GM19452 (cell line): ENCODE data around the gene ADCY4.
"Not testable (repeated sequence)": the region's sequence is repeated elsewhere in the genome, so short reads cannot be mapped to it uniquely, and the experiment has no call there.

Experiments used
- ATAC-seq: cut with Tn5 transposase; IDR thresholded peaks from one replicate; pipeline ENCODE4 v1.9.1; 2021; ENCODE audit not compliant: unreplicated experiment

The ADCY4 gene

DNA sequence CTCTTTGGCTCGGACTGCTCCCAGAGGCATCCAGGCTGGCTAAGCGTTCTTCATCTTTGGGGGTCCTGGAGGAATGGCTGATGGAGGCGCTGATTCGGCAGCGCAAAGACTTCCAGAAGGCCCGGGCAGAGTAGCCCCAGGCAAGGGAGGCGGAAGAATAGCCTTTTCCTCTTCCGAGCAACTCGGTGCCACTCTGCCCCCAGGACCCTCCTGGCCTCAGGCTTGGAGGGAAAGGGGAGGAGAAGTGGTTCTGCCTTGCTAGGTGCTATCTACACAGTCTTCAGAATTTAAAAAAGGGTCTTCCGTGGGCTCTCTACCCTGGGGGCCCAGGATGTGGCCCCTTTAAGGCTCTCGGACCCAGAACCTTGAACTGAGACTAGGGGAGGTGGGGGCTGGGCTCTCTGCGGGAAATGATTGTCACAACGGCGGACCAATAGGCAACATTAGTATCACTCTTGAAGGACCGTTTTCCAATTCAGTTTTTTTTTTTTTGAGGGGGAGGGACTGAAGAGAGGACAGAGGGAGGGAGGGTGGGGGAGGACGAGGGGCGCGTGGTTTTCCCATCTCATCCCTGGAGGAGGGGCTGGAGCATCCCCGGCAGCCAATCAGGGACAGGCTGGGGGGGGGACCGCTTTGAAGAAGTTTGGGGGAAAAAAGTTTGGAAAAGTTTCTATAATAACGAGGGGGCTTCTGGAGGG lies 32.8 kb upstream of the ADCY4 start, which contains the start of gene NFATC4:
NFATC4 (plus strand) TSS at position 671 of the 698 bp plus-strand sequence. CDS start 157 bp downstream, outside the sequence.
- ATAC-seq: no peak

DNA sequence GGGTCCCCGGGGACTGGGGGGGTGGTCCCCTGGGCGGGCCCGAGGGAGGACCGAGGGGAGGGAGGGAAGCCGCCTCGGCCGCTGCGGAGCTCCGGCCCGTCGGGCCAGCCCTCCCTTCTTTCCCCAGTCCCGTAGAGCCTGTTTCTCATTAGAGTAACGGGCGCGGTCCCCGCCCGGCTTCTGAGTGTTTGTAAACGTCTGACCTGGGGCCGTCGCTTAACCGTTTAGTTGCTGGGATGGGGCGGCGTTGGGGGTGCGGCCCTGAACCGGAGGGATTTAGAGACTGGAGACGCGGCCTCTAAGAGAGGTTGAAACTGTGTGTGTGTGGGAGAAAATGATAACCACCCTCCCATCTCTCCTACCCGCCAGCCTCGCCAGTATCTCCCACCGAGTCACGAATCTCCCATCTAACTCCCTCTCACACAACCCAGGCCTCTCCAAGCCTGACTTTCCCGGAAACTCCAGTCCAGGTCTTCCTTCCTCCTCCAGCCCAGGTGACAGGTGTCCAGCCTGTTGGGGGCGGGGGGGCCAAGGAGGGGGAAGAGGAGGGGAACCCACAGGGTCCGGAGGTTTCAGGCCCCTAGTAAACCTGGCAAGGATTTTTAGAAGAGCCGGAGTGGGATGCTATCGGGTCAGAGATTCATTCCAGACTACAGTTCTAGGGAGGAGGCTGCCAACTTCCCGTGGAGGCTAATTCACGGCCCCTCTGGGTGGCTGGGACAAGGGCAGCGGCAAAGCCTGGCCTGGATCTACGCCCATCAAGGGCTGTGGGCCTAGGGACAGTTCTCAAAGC lies 32.0 kb upstream of the ADCY4 start:
- ATAC-seq: peak; percentile 67

DNA sequence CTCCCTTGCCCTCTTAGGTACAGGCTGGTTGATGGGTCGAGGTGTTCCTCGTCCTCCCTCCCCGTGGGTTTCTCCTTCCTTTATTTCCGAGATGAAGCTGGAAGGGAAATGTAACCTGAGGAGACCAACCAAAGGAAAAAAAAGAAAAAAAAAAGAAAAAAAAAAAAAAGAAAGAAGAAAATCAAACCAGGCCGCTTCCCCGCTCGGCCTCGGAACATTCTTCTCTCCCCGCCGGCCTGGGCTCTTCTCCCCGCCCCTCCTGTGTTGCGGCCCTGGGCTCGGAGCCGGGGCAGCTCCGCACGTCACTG lies 31.5 kb upstream of the ADCY4 start:
- ATAC-seq: no peak

DNA sequence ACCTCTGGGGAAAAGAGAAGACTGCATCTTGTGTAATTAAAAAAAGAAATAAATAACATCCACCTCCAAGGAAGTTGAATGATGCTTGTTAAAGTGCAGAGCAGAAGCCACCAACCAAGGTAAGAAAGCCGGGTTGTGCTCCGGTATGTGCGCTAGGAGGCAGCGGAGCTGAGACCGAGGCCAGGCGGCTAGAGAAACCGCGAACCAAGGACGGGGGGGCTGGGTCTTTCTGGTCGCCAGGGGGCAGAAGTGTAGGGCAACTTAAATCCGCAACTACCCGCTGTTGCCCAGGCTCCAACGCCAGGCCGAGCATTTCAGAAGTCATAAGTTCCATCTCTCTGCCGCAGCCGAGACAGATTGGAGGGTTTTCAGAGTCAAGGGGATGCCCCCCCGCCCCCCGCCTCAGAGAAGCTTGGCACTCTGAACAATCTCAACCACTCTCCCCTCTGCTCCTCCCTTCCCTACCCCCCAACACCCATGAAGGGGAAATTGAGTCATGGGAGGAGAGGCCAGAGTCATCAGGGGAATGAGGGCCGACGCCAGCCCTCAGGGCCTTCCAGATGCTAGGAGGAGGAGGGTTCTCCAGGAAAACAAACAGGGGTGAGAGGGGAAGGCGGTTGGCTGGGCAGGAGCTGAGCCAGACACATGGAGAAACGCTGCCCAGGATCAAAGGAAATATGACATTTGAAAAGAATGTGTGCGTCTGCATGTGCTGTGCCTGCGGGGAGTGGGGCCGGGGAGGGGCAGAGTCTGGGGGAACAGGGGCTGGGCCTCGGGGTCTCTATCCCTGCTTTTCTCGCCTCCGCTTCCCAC lies 30.9 kb upstream of the ADCY4 start:
- ATAC-seq: peak; percentile 40

DNA sequence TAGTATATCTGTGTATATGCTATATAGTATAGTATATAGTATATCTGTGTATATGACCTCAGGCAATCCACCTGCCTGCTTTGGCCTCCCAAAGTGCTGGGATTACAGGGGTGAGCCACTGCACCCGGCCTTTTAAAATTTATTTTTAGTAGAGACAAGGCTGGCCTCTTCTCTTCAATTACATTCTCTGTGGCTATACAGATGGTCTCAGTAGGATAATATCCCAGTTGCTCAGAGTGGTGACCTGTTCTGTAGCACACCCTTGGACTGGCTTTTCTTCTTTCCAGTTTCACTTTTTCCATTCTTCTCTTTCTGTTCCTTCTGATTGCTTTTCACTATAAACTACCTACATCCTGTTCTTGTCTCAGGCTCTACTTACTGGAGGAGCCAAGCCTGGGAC lies 30.0 kb upstream of the ADCY4 start:
- no peak for ATAC-seq

DNA sequence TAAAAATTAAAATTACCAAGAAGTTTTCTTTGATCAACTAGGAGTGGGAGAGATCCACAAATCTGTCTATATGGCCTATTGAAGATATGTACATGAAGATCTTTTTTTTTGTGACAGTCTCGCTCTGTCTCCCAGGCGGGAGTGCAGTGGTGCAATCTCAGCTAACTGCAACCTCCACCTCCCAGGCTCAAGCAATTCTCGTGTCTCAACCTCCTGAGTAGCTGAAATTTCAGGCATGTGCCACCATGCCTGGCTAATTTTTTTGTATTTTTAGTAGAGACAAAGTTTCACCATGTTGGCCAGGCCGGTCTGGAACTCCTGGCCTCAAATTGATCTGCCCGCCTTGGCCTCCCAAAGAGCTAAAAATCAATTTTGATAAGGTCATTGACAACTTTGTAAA lies 28.5 kb upstream of the ADCY4 start:
- ATAC-seq: no peak

DNA sequence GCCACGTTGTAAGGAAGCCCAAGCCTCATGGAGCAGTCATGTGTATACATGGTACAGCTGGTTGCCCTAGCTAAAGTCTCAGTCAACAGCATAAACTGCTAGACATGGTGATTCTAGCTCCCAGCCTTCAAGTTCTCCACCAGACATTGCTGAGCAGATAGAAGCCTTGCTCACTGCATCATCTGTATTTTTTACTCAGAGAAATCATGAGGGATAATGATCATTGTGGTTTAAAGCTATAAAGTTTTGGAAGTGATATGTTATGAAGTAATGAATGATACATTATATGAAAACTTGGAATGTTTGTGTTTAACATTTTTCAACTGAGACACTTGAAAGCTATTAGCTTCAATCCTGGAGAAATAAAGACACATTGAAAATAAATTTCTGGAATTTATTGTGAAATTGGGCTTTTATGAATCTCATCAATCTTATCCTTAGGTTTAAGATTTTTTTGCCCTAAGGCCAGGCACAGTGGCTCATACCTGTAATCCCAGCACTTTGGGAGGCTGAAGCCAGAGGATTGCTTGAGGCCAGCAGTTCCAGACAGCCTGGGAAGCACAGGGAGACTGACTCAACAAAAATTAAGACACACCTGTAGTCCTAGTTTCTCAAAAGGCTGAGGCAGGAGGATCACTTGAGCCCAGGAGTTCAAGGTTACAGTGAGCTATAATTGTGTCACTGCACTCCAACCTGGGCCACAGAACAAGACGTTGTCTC lies 27.5 kb upstream of the ADCY4 start:
- ATAC-seq: no peak

DNA sequence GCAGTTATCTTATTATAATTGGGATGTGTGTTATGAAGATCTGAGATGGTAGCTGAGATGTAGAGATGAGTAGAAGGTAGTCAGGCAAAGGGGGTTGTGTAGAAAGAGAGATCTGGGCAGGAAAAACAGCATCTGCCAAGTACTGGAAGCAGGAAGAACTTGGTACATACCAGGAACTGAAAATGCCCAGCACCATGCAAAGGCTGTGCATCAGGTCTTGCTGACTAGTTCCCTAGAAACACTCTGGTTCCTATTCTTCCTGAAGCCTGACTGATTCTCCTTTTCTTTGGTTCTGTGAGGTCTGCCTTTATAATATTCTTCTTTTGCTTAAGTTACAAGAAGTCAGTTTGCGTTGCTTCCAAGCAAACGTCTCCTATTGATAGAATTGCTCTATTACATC lies 26.5 kb upstream of the ADCY4 start:
- ATAC-seq: no peak

DNA sequence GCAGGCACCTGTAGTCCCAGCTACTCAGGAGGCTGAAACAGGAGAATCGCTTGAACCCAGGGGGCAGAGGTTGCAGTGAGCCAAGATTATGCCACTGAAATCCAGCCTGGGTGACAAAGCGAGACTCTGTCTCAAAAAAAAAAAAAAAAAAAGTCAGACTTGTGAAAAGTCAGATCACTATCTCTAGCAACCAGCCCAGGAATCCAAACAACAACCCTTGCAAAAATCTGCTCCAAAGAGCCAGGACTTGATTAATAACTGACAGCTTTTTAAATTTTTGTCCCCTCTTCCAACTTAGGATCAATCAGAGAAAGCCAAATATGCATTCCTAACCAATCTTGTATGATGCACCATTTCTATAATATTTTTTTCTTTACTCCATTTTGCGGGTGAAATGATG lies 25.4 kb upstream of the ADCY4 start:
- no peak for ATAC-seq

DNA sequence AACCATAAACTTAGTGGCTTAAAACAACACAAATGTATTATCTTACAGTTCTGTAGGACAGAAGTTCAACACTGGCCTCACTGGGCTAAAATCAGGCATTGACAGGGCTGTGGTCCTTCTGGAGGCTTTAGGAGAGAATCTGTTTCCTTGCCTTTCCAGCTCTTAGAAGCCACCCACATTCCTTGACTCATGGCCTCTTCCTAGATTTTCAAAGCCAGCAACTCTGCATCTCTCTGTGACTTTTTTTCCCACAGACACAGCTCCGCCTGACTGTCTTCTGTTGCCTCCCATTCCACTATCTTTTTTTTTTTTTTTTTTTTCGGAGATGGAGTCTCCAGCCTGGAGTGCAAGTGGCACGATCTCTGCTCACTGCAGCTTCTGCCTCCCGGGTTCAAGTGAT lies 21.3 kb upstream of the ADCY4 start:
- no peak for ATAC-seq

DNA sequence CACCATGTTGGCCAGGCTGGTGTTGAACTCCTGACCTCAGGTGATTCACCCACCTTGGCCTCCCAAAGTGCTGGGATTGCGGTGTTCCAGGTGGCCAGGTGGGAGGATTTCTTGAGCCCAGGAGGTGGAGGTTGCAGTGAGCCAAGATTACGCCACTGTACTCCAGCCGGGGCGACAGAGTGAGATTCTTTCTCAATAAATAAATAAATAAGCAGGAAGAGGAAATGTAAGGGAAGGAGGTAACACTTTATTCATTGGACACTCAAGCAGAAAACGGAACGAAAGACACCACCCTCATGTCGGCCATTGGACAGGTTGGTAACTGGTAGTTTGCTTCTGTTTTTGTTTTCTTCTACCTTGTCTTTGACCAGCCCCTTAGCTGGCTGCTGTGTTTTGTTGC lies 20.1 kb upstream of the ADCY4 start:
- ATAC-seq: no peak

DNA sequence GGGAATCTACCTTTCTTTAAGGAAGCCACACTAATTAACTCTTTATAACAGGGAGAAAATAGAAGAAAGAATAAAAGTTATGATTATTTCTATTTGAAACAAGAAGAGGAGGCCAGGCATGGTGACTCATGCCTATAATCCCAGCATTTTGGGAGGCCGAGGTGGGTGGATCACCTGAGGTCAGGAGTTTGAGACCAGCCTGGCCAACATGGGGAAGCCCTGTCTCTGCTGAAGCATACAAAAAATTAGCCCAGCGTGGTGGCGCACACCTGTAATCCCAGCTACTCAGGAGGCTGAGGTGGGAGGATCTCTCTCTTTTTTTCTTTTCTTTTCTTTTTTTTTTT lies 19.6 kb upstream of the ADCY4 start:
- not testable (repeated sequence) for ATAC-seq

DNA sequence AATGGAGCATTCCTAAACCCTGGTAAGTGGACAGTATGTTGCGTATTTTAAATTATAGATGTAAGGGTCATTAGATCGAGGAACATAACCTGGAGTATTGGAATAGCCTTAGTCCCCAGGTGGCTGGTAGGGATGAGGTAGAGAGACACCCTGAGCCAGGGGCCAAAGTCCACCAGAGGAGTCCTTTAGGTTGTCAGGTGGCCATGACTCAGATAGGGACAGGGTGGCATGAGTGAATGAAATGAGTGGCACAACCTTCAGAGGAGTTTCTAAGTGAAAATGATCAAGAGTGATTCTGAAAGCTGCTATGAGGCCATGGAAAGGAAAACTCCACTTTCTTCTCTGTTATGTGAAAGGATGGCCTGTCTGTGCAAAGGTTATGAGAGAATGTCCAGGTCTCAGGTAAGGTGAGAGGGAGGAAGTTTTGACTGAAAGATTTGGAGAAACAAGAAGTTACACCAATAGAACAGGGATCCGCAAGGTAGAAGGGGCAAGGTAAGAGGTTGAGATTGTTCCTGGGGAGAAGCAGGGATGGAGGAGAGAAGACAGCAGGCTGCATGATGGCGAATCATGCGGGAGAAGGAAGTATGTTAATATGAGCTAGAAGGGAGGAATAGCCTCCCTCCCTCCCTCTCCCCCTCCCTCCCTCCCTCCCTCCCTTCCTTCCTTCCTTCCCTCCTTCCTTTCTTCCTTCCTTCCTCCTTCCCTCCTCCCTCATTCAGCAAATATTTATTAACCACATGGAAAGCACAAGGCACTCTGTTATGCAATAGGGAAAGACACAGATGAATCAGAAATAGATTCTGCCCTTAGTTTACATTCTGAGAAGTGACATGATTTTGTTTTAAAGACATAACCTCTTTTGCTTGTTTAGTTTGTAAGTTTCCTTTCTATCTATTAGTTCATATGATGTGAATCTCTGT lies 18.9 kb upstream of the ADCY4 start:
- no peak for ATAC-seq

DNA sequence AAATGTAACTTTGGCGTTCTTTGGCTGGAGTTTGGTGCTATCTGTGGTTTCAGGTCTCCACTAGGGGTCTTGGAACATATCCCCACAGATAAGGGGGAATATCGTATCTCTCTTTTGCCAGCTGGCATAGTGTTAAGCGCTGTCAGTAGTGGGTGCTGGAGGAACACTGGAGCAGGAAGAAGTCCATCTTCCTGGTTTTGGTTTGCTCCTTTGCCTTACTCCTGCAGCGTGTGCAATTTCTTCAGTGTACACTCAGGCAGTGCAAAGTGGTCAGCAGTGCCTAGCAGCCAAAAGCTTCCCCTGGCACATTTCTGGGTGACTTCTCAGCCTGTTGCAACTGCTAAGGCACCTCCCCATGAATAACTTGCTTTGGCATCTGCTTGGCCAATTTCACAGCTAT lies 16.6 kb upstream of the ADCY4 start:
- no peak for ATAC-seq

DNA sequence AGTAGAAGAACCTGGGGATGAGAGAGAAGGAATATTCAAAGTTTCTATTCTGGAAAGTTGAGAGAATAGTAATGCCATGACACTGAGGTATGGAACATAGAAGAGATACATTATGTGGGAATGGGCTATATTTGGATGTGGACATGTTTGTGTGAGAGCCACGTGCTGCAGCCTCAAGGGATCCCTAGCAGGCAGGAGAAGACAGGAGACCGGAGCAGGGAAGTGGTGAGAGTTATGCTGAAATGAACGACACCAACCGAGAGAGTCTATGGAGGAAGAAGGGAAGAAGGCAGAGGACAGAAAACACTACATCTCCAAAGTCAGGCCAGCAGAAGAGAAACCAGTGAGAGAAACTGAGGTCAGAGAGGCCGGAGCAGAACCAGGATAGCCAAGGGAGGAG lies 14.9 kb upstream of the ADCY4 start:
- no peak for ATAC-seq

DNA sequence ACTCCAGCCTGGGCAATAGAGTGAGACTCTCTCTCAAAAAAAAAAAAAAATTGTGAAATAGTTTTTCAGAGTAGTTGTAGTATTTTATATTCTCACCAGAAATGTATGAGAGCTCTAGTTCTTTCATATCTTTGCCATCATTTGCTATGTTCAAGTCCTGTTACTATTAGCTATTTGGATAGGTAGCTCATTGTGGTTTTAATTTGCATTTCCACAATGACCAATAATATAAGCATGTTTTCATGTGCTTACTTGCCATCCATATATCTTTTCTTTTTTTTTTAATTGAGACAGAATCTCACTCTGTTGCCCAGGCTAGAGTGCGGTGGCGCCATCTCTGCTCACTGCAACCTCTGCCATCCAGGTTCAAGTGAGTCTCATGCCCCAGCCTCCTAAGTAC lies 13.3 kb upstream of the ADCY4 start:
- no peak for ATAC-seq

DNA sequence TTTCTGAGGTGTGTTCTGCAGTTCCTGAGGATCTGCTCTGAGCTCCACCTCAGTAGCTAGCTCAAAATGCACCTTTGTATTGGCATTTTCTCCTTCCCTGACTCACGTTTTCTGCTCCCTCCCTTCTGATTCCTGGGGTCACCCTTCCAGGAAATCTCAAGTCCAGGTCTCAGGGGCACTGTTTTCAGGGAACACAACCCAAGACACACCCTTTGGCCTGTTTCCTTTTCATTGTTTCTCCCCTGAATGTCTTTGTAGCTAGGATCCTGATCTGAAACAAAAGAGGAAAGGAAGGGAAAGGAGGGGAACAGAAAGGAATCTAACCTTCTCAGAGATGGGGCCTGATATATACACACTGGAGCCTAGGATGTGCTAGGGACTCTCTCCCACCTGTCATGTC lies 12.3 kb upstream of the ADCY4 start:
- ATAC-seq: no peak

DNA sequence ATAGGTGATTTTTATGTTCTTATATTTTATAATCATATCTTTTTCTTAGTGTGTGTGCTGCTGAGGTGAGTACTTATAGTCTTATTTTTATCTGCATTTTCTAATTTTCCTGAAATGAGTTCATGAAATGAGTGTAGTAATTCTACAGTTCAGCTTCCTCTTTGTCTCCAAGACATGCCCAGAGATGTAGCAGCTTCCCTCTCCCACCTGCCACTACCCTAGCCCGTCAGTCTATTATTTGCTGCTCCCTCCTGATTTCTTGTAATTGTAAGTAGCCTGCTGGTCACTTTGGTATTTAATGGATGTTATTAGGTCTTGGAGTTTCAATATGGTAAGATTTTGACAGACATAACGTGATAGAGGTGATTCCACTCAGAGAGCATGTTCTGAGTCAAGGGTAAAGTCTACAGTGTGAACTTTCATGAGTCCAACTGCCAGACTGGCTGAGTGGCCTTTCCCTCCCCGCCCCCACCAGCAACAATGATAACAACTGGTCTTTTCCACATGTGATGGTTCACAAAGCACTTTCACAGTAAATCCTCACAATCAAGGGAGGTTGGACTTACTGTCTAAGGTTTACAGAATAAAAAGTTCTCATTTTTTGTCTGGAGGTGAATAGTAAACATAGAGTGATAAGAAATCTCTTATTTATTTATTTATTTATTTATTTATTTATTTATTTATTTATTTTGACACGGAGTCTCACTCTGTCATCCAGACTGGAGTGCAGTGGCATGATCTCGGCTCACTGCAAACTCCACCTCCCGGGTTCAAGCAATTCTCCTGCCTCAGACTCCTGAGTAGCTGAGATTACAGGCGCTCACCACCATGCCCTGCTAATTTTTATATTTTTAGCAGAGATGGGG lies 9.2 kb upstream of the ADCY4 start:
- no peak for ATAC-seq

DNA sequence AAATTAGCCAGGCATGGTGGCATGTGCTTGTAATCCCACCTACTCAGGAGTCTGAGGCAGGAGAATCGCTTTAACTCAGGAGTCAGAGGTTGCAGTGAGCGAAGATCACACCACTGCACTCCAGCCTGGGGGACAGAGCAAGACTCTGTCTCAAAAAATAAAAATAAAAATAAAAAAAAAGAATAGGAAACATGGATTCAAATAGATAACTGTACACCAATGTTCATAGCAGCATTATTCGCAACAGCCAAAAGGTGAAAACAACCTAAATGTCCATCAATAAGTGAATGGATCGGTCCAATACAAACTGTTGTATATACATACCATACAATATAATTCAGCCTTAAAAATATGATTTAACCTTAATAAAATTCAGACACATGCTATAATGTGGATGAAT lies 8.0 kb upstream of the ADCY4 start:
- no peak for ATAC-seq
